Neural crest cell (in vitro differentiated cells): ENCODE measurements around the gene GALNT14. TPM values are rescaled to one million over a fixed set of nuclear protein-coding genes. Genes with fewer than 3 reads are reported as not detected.
"Not testable (repeated sequence)": the region's sequence is repeated elsewhere in the genome, so short reads cannot be mapped to it uniquely, and the experiment has no call there.

ENCODE experiments used
- DNase-seq: peaks from one replicate; pipeline ENCODE4 v3.0.0; 2021; ENCODE audit warnings: low read depth, mixed read lengths, low spot score
- H3K27ac Mint-ChIP-seq: one replicate; pipeline ENCODE4 v1.8.0; 2021; ENCODE audit warnings: mild to moderate bottlenecking, mixed read lengths; ENCODE audit not compliant: unreplicated experiment
- H3K27me3 Mint-ChIP-seq: 2 replicates; pipeline ENCODE4 v1.8.0; 2021; ENCODE audit warnings: low read depth, mild to moderate bottlenecking, mixed read lengths
- H3K36me3 Mint-ChIP-seq: 2 replicates; pipeline ENCODE4 v1.8.0; 2021; ENCODE audit warnings: low read depth, mild to moderate bottlenecking, mixed read lengths
- H3K4me1 Mint-ChIP-seq: 2 replicates; pipeline ENCODE4 v1.8.0; 2021; ENCODE audit warnings: mixed read lengths
- H3K4me3 Mint-ChIP-seq: one replicate; pipeline ENCODE4 v1.8.0; 2021; ENCODE audit warnings: mild to moderate bottlenecking, mixed read lengths
- H3K9me3 Mint-ChIP-seq: 2 replicates; pipeline ENCODE4 v1.8.0; 2021; ENCODE audit warnings: mixed read lengths
- total RNA-seq: library from RNA; stranded (reverse); gene quantifications from 2 replicates; pipeline ENCODE4 v1.2.1, GENCODE V29; 2021
- TF ChIP-seq, protein P1 (sequence below): fragments of 200-600 bp; sonication (generic); conservative IDR thresholded peaks from 2 replicates; pipeline ENCODE4 v1.5.0; 2021; ENCODE audit warnings: antibody characterized with exemption, mild to moderate bottlenecking

Gene GALNT14
- total RNA-seq, 1 donor from 2014 or later = 1.5 TPM

- H3K27ac Mint-ChIP-seq = no peak overlapping the region
Observed at GRCh38 chr2:30910686-30911085, 227.6 kb downstream of the GALNT14 start.

GRCh38 chr2:30904437-30904836 is 233.8 kb downstream of the GALNT14 start:
- not testable (repeated sequence) for H3K9me3 Mint-ChIP-seq, H3K36me3 Mint-ChIP-seq, H3K4me1 Mint-ChIP-seq, H3K27me3 Mint-ChIP-seq, DNase-seq, H3K27ac Mint-ChIP-seq, H3K4me3 Mint-ChIP-seq

More at GRCh38 chr2:30910686-30911085, 227.6 kb downstream of the GALNT14 start:
- Mint-ChIP-seq H3K4me1 (no peaks in the 10 kb centered on the region), H3K36me3 (no peaks in the 10 kb centered on the region), H3K9me3 (no peaks in the 10 kb centered on the region), H3K27me3 (no peaks in the 10 kb centered on the region), H3K4me3 (no peak overlapping the region)
- TF ChIP-seq, protein P1, sequence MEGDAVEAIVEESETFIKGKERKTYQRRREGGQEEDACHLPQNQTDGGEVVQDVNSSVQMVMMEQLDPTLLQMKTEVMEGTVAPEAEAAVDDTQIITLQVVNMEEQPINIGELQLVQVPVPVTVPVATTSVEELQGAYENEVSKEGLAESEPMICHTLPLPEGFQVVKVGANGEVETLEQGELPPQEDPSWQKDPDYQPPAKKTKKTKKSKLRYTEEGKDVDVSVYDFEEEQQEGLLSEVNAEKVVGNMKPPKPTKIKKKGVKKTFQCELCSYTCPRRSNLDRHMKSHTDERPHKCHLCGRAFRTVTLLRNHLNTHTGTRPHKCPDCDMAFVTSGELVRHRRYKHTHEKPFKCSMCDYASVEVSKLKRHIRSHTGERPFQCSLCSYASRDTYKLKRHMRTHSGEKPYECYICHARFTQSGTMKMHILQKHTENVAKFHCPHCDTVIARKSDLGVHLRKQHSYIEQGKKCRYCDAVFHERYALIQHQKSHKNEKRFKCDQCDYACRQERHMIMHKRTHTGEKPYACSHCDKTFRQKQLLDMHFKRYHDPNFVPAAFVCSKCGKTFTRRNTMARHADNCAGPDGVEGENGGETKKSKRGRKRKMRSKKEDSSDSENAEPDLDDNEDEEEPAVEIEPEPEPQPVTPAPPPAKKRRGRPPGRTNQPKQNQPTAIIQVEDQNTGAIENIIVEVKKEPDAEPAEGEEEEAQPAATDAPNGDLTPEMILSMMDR = no peak
- DNase-seq = no peak

DNA sequence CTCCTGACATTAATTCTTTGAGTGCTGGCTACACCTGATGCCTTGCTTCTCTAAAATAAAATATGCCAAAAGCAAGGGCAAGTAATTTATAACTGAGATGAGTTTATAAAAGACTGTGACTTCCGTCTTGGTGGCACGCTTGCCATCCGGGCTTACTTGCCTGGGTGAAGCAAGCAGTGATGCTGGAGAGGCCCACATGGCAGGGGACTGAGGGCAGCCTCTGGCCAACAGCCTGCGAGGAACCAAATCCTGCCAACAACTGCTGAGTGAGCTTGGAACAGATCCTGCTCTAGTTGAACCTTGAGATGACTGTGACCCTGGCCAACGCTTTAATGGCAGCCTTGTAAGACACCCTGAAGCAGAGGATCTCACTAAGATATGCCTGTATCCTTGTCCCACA is 234.9 kb downstream of the GALNT14 start:
- peaks cover 7% of the 10 kb centered on the region for H3K4me1 Mint-ChIP-seq
- H3K9me3 Mint-ChIP-seq = peaks cover under 1% of the 10 kb centered on the region
- no peak for DNase-seq
- H3K27ac Mint-ChIP-seq = no peak overlapping the region
- TF ChIP-seq, protein P1 = no peak
- H3K4me3 Mint-ChIP-seq = no peak overlapping the region
- no peaks in the 10 kb centered on the region for H3K27me3 Mint-ChIP-seq
- H3K36me3 Mint-ChIP-seq = no peaks in the 10 kb centered on the region

DNA sequence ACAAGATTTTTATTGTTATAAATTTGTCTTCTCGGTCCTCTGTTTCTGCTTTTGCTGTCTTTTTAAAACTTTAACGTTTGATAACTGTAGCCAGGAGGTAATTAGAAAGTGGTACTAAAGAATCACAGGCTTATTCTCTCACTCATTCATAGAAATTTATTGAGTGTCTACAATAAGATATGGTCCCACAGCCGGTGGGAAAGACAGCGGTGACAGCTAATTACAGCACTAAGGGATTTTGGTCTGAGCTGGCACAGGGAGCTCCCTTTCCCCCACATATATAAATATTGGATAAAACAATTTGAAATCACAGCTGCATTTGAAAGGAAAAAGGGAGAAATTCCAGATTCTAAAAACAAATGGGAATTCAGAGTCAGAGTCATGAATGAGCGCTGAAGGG is 237.9 kb downstream of the GALNT14 start:
- Mint-ChIP-seq H3K27ac (no peak overlapping the region), H3K4me1 (peaks cover 7% of the 10 kb centered on the region), H3K36me3 (no peaks in the 10 kb centered on the region), H3K27me3 (peaks cover 10% of the 10 kb centered on the region), H3K9me3 (peaks cover 7% of the 10 kb centered on the region), H3K4me3 (no peak overlapping the region)
- TF ChIP-seq, protein P1 = no peak
- DNase-seq = no peak

GRCh38 chr2:30899516-30900054 is 238.7 kb downstream of the GALNT14 start:
- H3K9me3 Mint-ChIP-seq = peaks cover 7% of the 10 kb centered on the region
- H3K4me3 Mint-ChIP-seq = no peak overlapping the region
- H3K27me3 Mint-ChIP-seq = peaks cover 15% of the 10 kb centered on the region
- DNase-seq = no peak
- H3K27ac Mint-ChIP-seq = no peak overlapping the region
- H3K36me3 Mint-ChIP-seq = no peaks in the 10 kb centered on the region
- peaks cover 7% of the 10 kb centered on the region for H3K4me1 Mint-ChIP-seq
- TF ChIP-seq, protein P1 = no peak

- H3K27me3 Mint-ChIP-seq = peaks cover 23% of the 10 kb centered on the region
- TF ChIP-seq, protein P1 = no peak
- no peaks in the 10 kb centered on the region for H3K36me3 Mint-ChIP-seq
- peaks cover 7% of the 10 kb centered on the region for H3K9me3 Mint-ChIP-seq
- no peak overlapping the region for H3K4me3 Mint-ChIP-seq
- H3K27ac Mint-ChIP-seq = no peak overlapping the region
- no peaks in the 10 kb centered on the region for H3K4me1 Mint-ChIP-seq
- DNase-seq = no peak
Observed at GRCh38 chr2:30897539-30897938, 240.7 kb downstream of the GALNT14 start.
